ENCODE measurements around the gene MYO1E.

GRCh38 chr15:59354417-59355031, 18.1 kb downstream of the MYO1E start:
- TF ChIP-seq, protein P1, sequence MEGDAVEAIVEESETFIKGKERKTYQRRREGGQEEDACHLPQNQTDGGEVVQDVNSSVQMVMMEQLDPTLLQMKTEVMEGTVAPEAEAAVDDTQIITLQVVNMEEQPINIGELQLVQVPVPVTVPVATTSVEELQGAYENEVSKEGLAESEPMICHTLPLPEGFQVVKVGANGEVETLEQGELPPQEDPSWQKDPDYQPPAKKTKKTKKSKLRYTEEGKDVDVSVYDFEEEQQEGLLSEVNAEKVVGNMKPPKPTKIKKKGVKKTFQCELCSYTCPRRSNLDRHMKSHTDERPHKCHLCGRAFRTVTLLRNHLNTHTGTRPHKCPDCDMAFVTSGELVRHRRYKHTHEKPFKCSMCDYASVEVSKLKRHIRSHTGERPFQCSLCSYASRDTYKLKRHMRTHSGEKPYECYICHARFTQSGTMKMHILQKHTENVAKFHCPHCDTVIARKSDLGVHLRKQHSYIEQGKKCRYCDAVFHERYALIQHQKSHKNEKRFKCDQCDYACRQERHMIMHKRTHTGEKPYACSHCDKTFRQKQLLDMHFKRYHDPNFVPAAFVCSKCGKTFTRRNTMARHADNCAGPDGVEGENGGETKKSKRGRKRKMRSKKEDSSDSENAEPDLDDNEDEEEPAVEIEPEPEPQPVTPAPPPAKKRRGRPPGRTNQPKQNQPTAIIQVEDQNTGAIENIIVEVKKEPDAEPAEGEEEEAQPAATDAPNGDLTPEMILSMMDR (conservative IDR thresholded peaks at IDR 0.05; ENCODE audit: low read depth, low read length): no peak
- TF ChIP-seq RFX5 (IDR thresholded peaks at IDR 0.05; ENCODE audit: low read depth, low read length) (no peak), CHD1 (IDR thresholded peaks at IDR 0.05; ENCODE audit: low read depth, low read length) (no peak)

All from IMR-90 (cell line).